ENCODE data around the gene MGMT. TPM values are rescaled to one million over a fixed set of nuclear protein-coding genes. Genes with fewer than 3 reads are reported as not detected.

MGMT gene
- polyA plus RNA-seq, 3 donors = 9.5 to 23.5 (median 17.5) TPM

- H2AFZ ChIP-seq (ENCODE audit: insufficient read depth, low read depth, low read length, poor library complexity, severe bottlenecking) = no peak overlapping the region
- intact Hi-C loops (cut with micrococcal nuclease) = no loop called here
- no peak overlapping the region for H3K4me3 Mint-ChIP-seq
- H3K79me2 ChIP-seq (ENCODE audit: insufficient read depth, low read length) = no peaks in the 10 kb centered on the region
- H3K9me3 ChIP-seq (replicated peaks in 1 of 2; ENCODE audit: control insufficient read depth in 1 of 2, insufficient read depth in 1 of 2, low read length in 2 of 2) = peaks cover 17 to 27% of the 10 kb centered on the region in 2 donors
- H3K4me2 ChIP-seq (replicated peaks; ENCODE audit: extremely low read depth, low read length, poor library complexity, severe bottlenecking) = no peak overlapping the region
- no peaks in the 10 kb centered on the region for H3K36me3 ChIP-seq (replicated peaks in 1 of 2; ENCODE audit: control insufficient read depth in 1 of 2, insufficient read depth in 2 of 2, low read length in 2 of 2)
- H3K27ac Mint-ChIP-seq = peak overlapping the region in 1 of 7 donors; percentile 38
- peaks cover 0 to 3% of the 10 kb centered on the region in 2 donors for H3K36me3 Mint-ChIP-seq
- WGBS (ENCODE audit: insufficient coverage) = 91% methylated on average over 11 of the region's 12 CpGs
- no peaks in the 10 kb centered on the region for H3K4me1 ChIP-seq (ENCODE audit: control insufficient read depth in 1 of 2, insufficient read depth in 2 of 2, low read length in 2 of 2)
- DNase-seq = no peak
- peaks cover 11% of the 10 kb centered on the region for H3K4me1 Mint-ChIP-seq
- TF ChIP-seq, protein P1, sequence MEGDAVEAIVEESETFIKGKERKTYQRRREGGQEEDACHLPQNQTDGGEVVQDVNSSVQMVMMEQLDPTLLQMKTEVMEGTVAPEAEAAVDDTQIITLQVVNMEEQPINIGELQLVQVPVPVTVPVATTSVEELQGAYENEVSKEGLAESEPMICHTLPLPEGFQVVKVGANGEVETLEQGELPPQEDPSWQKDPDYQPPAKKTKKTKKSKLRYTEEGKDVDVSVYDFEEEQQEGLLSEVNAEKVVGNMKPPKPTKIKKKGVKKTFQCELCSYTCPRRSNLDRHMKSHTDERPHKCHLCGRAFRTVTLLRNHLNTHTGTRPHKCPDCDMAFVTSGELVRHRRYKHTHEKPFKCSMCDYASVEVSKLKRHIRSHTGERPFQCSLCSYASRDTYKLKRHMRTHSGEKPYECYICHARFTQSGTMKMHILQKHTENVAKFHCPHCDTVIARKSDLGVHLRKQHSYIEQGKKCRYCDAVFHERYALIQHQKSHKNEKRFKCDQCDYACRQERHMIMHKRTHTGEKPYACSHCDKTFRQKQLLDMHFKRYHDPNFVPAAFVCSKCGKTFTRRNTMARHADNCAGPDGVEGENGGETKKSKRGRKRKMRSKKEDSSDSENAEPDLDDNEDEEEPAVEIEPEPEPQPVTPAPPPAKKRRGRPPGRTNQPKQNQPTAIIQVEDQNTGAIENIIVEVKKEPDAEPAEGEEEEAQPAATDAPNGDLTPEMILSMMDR (IDR thresholded peaks at IDR 0.05) = no peak
- peaks cover 6 to 16% (median 11%) of the 10 kb centered on the region in 7 donors for H3K9me3 Mint-ChIP-seq
- H3K27me3 Mint-ChIP-seq (ENCODE audit: low read depth in 3 of 3) = no peaks in the 10 kb centered on the region
- no peaks in the 10 kb centered on the region for H3K27me3 ChIP-seq (ENCODE audit: control insufficient read depth in 2 of 2, insufficient read depth in 2 of 2, low read length in 2 of 2)
- H3K9ac ChIP-seq (ENCODE audit: insufficient read depth, low read length, poor library complexity, severe bottlenecking) = no peak overlapping the region
- H4K20me1 ChIP-seq (ENCODE audit: insufficient read depth, low read length) = no peaks in the 10 kb centered on the region
- no peak overlapping the region for H3K27ac ChIP-seq (ENCODE audit: low read depth in 1 of 2, low read length in 2 of 2)
- no peak overlapping the region for H3K4me3 ChIP-seq (replicated peaks in 1 of 3; ENCODE audit: low read depth in 2 of 3, low read length in 3 of 3)
Observed at GRCh38 chr10:129626796-129627435, 159.9 kb downstream of the MGMT start.

DNA sequence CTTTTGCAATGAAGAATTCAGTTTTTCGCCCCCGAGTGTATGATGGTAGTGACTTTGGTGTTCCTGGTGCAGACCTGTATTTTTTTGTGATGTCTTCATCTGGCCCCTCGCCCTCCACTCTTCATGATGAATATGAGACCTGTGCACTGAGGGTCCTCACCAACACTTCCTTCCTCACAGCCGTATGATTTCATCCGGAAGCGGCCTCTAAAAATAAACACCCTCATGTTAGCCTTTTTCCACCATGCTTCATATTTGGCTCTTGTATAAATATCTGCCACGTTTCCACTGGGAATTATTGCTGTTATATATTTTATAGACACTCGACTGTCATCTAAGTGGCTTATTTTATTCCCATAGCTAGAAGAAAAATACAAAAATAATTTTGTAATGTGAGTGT, 160.4 kb downstream of the MGMT start:
- H3K27ac Mint-ChIP-seq = no peak overlapping the region
- H3K27me3 ChIP-seq (ENCODE audit: control insufficient read depth in 2 of 2, insufficient read depth in 2 of 2, low read length in 2 of 2) = no peaks in the 10 kb centered on the region
- DNase-seq = no peak
- no peak overlapping the region for H2AFZ ChIP-seq (ENCODE audit: insufficient read depth, low read depth, low read length, poor library complexity, severe bottlenecking)
- no CpG with 5 or more reads among the region's 8 CpGs for WGBS (ENCODE audit: insufficient coverage)
- intact Hi-C loops (cut with micrococcal nuclease) = no loop called here
- no peaks in the 10 kb centered on the region for H3K36me3 ChIP-seq (replicated peaks in 1 of 2; ENCODE audit: control insufficient read depth in 1 of 2, insufficient read depth in 2 of 2, low read length in 2 of 2)
- TF ChIP-seq, protein P1 (IDR thresholded peaks at IDR 0.05) = no peak
- no peaks in the 10 kb centered on the region for H3K4me1 ChIP-seq (ENCODE audit: control insufficient read depth in 1 of 2, insufficient read depth in 2 of 2, low read length in 2 of 2)
- peaks cover 0 to 3% of the 10 kb centered on the region in 2 donors for H3K36me3 Mint-ChIP-seq
- H3K4me1 Mint-ChIP-seq = peaks cover 10% of the 10 kb centered on the region
- no peaks in the 10 kb centered on the region for H4K20me1 ChIP-seq (ENCODE audit: insufficient read depth, low read length)
- no peaks in the 10 kb centered on the region for H3K79me2 ChIP-seq (ENCODE audit: insufficient read depth, low read length)
- H3K4me3 Mint-ChIP-seq = no peak overlapping the region
- H3K27ac ChIP-seq (ENCODE audit: low read depth in 1 of 2, low read length in 2 of 2) = no peak overlapping the region
- no peak overlapping the region for H3K4me2 ChIP-seq (replicated peaks; ENCODE audit: extremely low read depth, low read length, poor library complexity, severe bottlenecking)
- peaks cover 7 to 18% (median 11%) of the 10 kb centered on the region in 7 donors for H3K9me3 Mint-ChIP-seq
- H3K27me3 Mint-ChIP-seq (ENCODE audit: low read depth in 3 of 3) = no peaks in the 10 kb centered on the region
- no peak overlapping the region for H3K9ac ChIP-seq (ENCODE audit: insufficient read depth, low read length, poor library complexity, severe bottlenecking)
- H3K4me3 ChIP-seq (replicated peaks in 1 of 3; ENCODE audit: low read depth in 2 of 3, low read length in 3 of 3) = no peak overlapping the region
- peaks cover 22 to 31% of the 10 kb centered on the region in 2 donors for H3K9me3 ChIP-seq (replicated peaks in 1 of 2; ENCODE audit: control insufficient read depth in 1 of 2, insufficient read depth in 1 of 2, low read length in 2 of 2)

Data from CD14-positive monocyte (primary cell).